HG03139 (cell line): Measurements from ENCODE around the gene MGAT1.
A peak's percentile ranks its signal among the peaks of the same experiment; 100 is the strongest.
"Not testable (repeated sequence)": the region's sequence is repeated elsewhere in the genome, so short reads cannot be mapped to it uniquely, and the experiment has no call there.

Experiments used
- ATAC-seq: cut with Tn5 transposase; IDR thresholded peaks from one replicate; pipeline ENCODE4 v1.9.1; 2021; ENCODE audit not compliant: unreplicated experiment

Gene MGAT1

GRCh38 chr5:180786531-180787398, 15.8 kb downstream of the MGAT1 start:
- no peak for ATAC-seq

GRCh38 chr5:180785794-180786221, 16.8 kb downstream of the MGAT1 start:
- no peak for ATAC-seq

- ATAC-seq, result no peak
Measured at GRCh38 chr5:180785121-180785781, 17.4 kb downstream of the MGAT1 start.

GRCh38 chr5:180784497-180785097, 18.0 kb downstream of the MGAT1 start:
- peak; percentile 49 for ATAC-seq

- no peak for ATAC-seq
Measured at GRCh38 chr5:180783340-180784052, 19.1 kb downstream of the MGAT1 start.

- no peak for ATAC-seq
Measured at GRCh38 chr5:180782748-180783147, 19.9 kb downstream of the MGAT1 start.

- ATAC-seq, result not testable (repeated sequence)
Measured at GRCh38 chr5:180781900-180782326, 20.7 kb downstream of the MGAT1 start.

GRCh38 chr5:180779985-180780610, 22.5 kb downstream of the MGAT1 start:
- no peak for ATAC-seq

GRCh38 chr5:180777475-180777874, 25.1 kb downstream of the MGAT1 start:
- no peak for ATAC-seq

- ATAC-seq, result no peak
Measured at GRCh38 chr5:180776376-180776775, 26.2 kb downstream of the MGAT1 start.

GRCh38 chr5:180775624-180776023, 27.0 kb downstream of the MGAT1 start:
- no peak for ATAC-seq

GRCh38 chr5:180771839-180772238, 30.8 kb downstream of the MGAT1 start:
- no peak for ATAC-seq

- no peak for ATAC-seq
Measured at GRCh38 chr5:180769821-180770220, 32.8 kb downstream of the MGAT1 start.

GRCh38 chr5:180755601-180756000, 47.0 kb downstream of the MGAT1 start:
- no peak for ATAC-seq

GRCh38 chr5:180744253-180744652, 58.4 kb downstream of the MGAT1 start:
- no peak for ATAC-seq

GRCh38 chr5:180742727-180743126, 59.9 kb downstream of the MGAT1 start:
- ATAC-seq, result no peak

GRCh38 chr5:180740953-180741352, 61.7 kb downstream of the MGAT1 start:
- not testable (repeated sequence) for ATAC-seq

GRCh38 chr5:180739958-180740357, 62.6 kb downstream of the MGAT1 start, which contains the start of gene OR2Y1:
Gene OR2Y1 (minus strand): TSS chr5:180740058. CDS start chr5:180740058, 0 bp downstream.
- ATAC-seq, result no peak

GRCh38 chr5:180739271-180739670, 63.3 kb downstream of the MGAT1 start:
- no peak for ATAC-seq

- ATAC-seq, result no peak
Measured at GRCh38 chr5:180736536-180736935, 66.1 kb downstream of the MGAT1 start.
